Measurements from ENCODE around the gene LTBP2. TPM values are rescaled to one million over a fixed set of nuclear protein-coding genes. Genes with fewer than 3 reads are reported as not detected.
A peak's percentile ranks its signal among the peaks of the same experiment; 100 is the strongest.

LTBP2 gene
- total RNA-seq, 1 donor: 210 TPM

- no peak for TF ChIP-seq CTCF (IDR thresholded peaks at IDR 0.05; ENCODE audit: insufficient read depth, low read depth, low read length)
- no peak for DNase-seq (ENCODE audit: low read depth)
- H3K4me3 ChIP-seq (ENCODE audit: low read depth, low read length): no peak overlapping the region
Observed at GRCh38 chr14:74601982-74602381, 10.1 kb downstream of the LTBP2 start.

- no peak overlapping the region for H3K4me3 ChIP-seq (ENCODE audit: low read depth, low read length)
- no peak for TF ChIP-seq CTCF (IDR thresholded peaks at IDR 0.05; ENCODE audit: insufficient read depth, low read depth, low read length)
- no peak for DNase-seq (ENCODE audit: low read depth)
Observed at GRCh38 chr14:74599946-74600345, 12.1 kb downstream of the LTBP2 start.

- DNase-seq (ENCODE audit: low read depth): peak; percentile 91
- H3K4me3 ChIP-seq (ENCODE audit: low read depth, low read length): no peak overlapping the region
- no peak for TF ChIP-seq CTCF (IDR thresholded peaks at IDR 0.05; ENCODE audit: insufficient read depth, low read depth, low read length)
Observed at GRCh38 chr14:74599321-74599761, 12.7 kb downstream of the LTBP2 start.

- peak; percentile 98 for DNase-seq (ENCODE audit: low read depth)
- no peak overlapping the region for H3K4me3 ChIP-seq (ENCODE audit: low read depth, low read length)
- TF ChIP-seq CTCF (IDR thresholded peaks at IDR 0.05; ENCODE audit: insufficient read depth, low read depth, low read length): no peak
Observed at GRCh38 chr14:74596741-74597450, 15.1 kb downstream of the LTBP2 start.

GRCh38 chr14:74595006-74595735 is 16.9 kb downstream of the LTBP2 start:
- TF ChIP-seq CTCF (IDR thresholded peaks at IDR 0.05; ENCODE audit: insufficient read depth, low read depth, low read length): no peak
- DNase-seq (ENCODE audit: low read depth): peak; percentile 88
- no peak overlapping the region for H3K4me3 ChIP-seq (ENCODE audit: low read depth, low read length)

- no peak overlapping the region for H3K4me3 ChIP-seq (ENCODE audit: low read depth, low read length)
- DNase-seq (ENCODE audit: low read depth): no peak
- TF ChIP-seq CTCF (IDR thresholded peaks at IDR 0.05; ENCODE audit: insufficient read depth, low read depth, low read length): no peak
Observed at GRCh38 chr14:74594606-74595005, 17.4 kb downstream of the LTBP2 start.
